Lung (tissue), 12 donors: ENCODE results near the gene DYNLL2. TPM values are rescaled to one million over a fixed set of nuclear protein-coding genes. Genes with fewer than 3 reads are reported as not detected.

Source experiments
- ATAC-seq: fragments of 200-7000 bp; cut with Tn5 transposase; one replicate; pipeline ENCODE4 v1.9.1; 2020; ENCODE audit warnings: moderate number of reproducible peaks; ENCODE audit not compliant: insufficient read depth, low FRiP score
- DNase-seq, 3 donors: peaks; one replicate each; pipeline ENCODE4 v3.0.0-alpha.2; 2013 to 2017
- H3K27ac ChIP-seq, 2 donors: one replicate each; pipeline ENCODE4 v1.5.1; 2013; ENCODE audit warnings: mild to moderate bottlenecking in 2 of 2, moderate library complexity in 2 of 2, control low read depth in 1 of 2, inconsistent platforms in 1 of 2, low read depth in 1 of 2, low read length in 1 of 2
- H3K27me3 ChIP-seq, 3 donors: one replicate each; pipeline ENCODE4 v1.5.1; 2013; ENCODE audit warnings: low read length in 2 of 3; ENCODE audit not compliant: control insufficient read depth in 3 of 3, insufficient read depth in 3 of 3
- H3K36me3 ChIP-seq, 4 donors: one replicate each; pipeline ENCODE4 v1.5.1; 2013; ENCODE audit warnings: low read length in 4 of 4, mild to moderate bottlenecking in 1 of 4, moderate library complexity in 1 of 4; ENCODE audit not compliant: control insufficient read depth in 4 of 4, insufficient read depth in 4 of 4
- H3K4me1 ChIP-seq, 5 donors: one replicate each; pipeline ENCODE4 v1.5.1; 2013; ENCODE audit warnings: low read length in 5 of 5, mild to moderate bottlenecking in 2 of 5, moderate library complexity in 1 of 5; ENCODE audit not compliant: control insufficient read depth in 5 of 5, insufficient read depth in 5 of 5
- H3K4me3 ChIP-seq: one replicate; pipeline ENCODE4 v1.5.1; 2013; ENCODE audit warnings: mild to moderate bottlenecking, control low read depth, moderate library complexity
- H3K9ac ChIP-seq, 2 donors: one replicate each; pipeline ENCODE4 v1.5.1; 2013; ENCODE audit warnings: low read length in 2 of 2, control low read depth in 1 of 2; ENCODE audit not compliant: insufficient read depth in 1 of 2
- H3K9me3 ChIP-seq, 4 donors: one replicate each; pipeline ENCODE4 v1.5.1; 2013; ENCODE audit warnings: low read length in 3 of 4, mild to moderate bottlenecking in 1 of 4, moderate library complexity in 1 of 4; ENCODE audit not compliant: control insufficient read depth in 4 of 4, insufficient read depth in 3 of 4
- CTCF ChIP-seq: IDR thresholded peaks from 2 replicates; pipeline ENCODE4 v1.5.1; 2012; ENCODE audit warnings: mild to moderate bottlenecking; ENCODE audit errors: control extremely low read depth, extremely low read depth
- WGBS, 2 donors: extraction: QIAGEN DNeasy Blood & Tissue Kit; methylation state at CpG; one replicate each; pipeline ENCODE4 v1.1.7; 2013; 5-methylcytosine and 5-hydroxymethylcytosine counted together
- polyA plus RNA-seq, 2 donors: library from polyadenylated mRNA; stranded (reverse); fragments of 200-250 nt; gene quantifications; one replicate each; pipeline ENCODE4 v1.2.1, GENCODE V29; 2013
- total RNA-seq, 2 donors: library from RNA; depleted of rRNA in 1 of 2; stranded (reverse); fragments of >200 nt in 1 of 2; gene quantifications; one replicate each; pipeline ENCODE4 v1.2.1, GENCODE V29; 2014 to 2021
- donor health status: control.
- donor health status: control.
- donor health status: Bipolar disorder and iron deficiency.
- donor health status: healthy.
- donor health status: DM: yes; HTN: yes; CAD: no.

Gene DYNLL2
- total and polyA plus RNA-seq, 4 donors: 21.8 to 36.5 (median 26.6) TPM

DNA sequence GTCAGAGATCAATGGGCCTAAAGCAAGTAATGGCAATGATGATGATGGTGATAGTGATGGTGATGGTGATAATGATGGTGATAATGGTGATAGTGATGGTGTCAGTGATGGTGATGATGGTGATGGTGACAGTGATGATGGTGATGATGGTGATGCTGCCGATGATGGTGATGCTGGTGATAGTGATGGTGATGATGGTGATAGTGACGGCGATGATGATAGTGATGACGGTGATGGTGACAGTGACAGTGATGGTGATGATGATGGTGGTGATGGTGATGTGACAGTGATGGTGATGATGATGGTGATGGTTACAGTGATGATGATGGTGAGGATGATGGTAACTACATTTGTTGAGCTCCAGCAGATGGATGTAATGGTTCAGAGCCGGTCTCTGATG, 34.2 kb downstream of the DYNLL2 start:
- DNase-seq: no peak
- WGBS, 2 donors: 92 to 94% methylated on average over 5 of the region's 5 CpGs
- no peaks in the 10 kb centered on the region for H3K4me1 ChIP-seq
- ATAC-seq: no peak
- no peaks in the 10 kb centered on the region for H3K36me3 ChIP-seq
- peaks cover 0 to 6% (median 0%) of the 10 kb centered on the region in 3 donors for H3K27me3 ChIP-seq
- no peak for TF ChIP-seq CTCF
- no peak overlapping the region for H3K27ac ChIP-seq
- H3K9ac ChIP-seq: no peak overlapping the region
- H3K9me3 ChIP-seq: no peaks in the 10 kb centered on the region
- no peak overlapping the region for H3K4me3 ChIP-seq

GRCh38 chr17:58119491-58119890, 36.3 kb downstream of the DYNLL2 start:
- Histone ChIP-seq H3K36me3 (no peaks in the 10 kb centered on the region), H3K27ac (no peak overlapping the region), H3K4me1 (no peaks in the 10 kb centered on the region), H3K4me3 (no peak overlapping the region), H3K9ac (no peak overlapping the region), H3K9me3 (no peaks in the 10 kb centered on the region), H3K27me3 (peaks cover 0 to 6% (median 0%) of the 10 kb centered on the region in 3 donors)
- DNase-seq: no peak
- WGBS, 2 donors: 75 to 78% methylated on average over 3 of the region's 3 CpGs
- no peak for ATAC-seq
- TF ChIP-seq CTCF: no peak

- 19 to 28% methylated on average over 7 of the region's 7 CpGs for WGBS, 2 donors
- H3K9me3 ChIP-seq: no peaks in the 10 kb centered on the region
- ATAC-seq: no peak
- no peak overlapping the region for H3K27ac ChIP-seq
- H3K9ac ChIP-seq: no peak overlapping the region
- H3K27me3 ChIP-seq: peaks cover 0 to 6% (median 0%) of the 10 kb centered on the region in 3 donors
- peak; percentile 63 to 88 (median 73) for DNase-seq
- no peaks in the 10 kb centered on the region for H3K4me1 ChIP-seq
- no peaks in the 10 kb centered on the region for H3K36me3 ChIP-seq
- TF ChIP-seq CTCF: no peak
- no peak overlapping the region for H3K4me3 ChIP-seq
These were observed 37.1 kb downstream of the DYNLL2 start for GRCh38 chr17:58120195-58120822.

GRCh38 chr17:58121925-58122324, 38.7 kb downstream of the DYNLL2 start:
- Histone ChIP-seq H3K9me3 (no peaks in the 10 kb centered on the region), H3K9ac (no peak overlapping the region), H3K4me3 (no peak overlapping the region), H3K36me3 (no peaks in the 10 kb centered on the region), H3K4me1 (no peaks in the 10 kb centered on the region), H3K27ac (no peak overlapping the region), H3K27me3 (peaks cover 0 to 9% (median 0%) of the 10 kb centered on the region in 3 donors)
- TF ChIP-seq CTCF: no peak
- 43 to 48% methylated on average over 4 to 5 of the region's 5 CpGs for WGBS, 2 donors
- ATAC-seq (no peak), DNase-seq (peak; percentile 44 to 69 (median 62))
